Panc1 (cell line): Measurements from ENCODE around the gene PDPN.

Experiments used
- POLR2AphosphoS5 ChIP-seq: IDR thresholded peaks from 2 replicates; pipeline ENCODE4 v1.6.1; 2012; ENCODE audit warnings: mild to moderate bottlenecking, low read depth, low read length, moderate library complexity
- REST ChIP-seq, 2 experiments: IDR thresholded peaks; 2 replicates each; pipeline ENCODE4 v1.6.1; 2011 to 2012; ENCODE audit warnings: low read depth in 2 of 2, control low read depth in 1 of 2, low read length in 1 of 2, mild to moderate bottlenecking in 1 of 2, moderate library complexity in 1 of 2; ENCODE audit not compliant: insufficient read depth in 1 of 2
- TF ChIP-seq, protein P1 (sequence below): fragments of 450-650 bp; IDR thresholded peaks from 2 replicates; pipeline ENCODE4 v1.5.1; 2017; ENCODE audit warnings: mild to moderate bottlenecking

DNA sequence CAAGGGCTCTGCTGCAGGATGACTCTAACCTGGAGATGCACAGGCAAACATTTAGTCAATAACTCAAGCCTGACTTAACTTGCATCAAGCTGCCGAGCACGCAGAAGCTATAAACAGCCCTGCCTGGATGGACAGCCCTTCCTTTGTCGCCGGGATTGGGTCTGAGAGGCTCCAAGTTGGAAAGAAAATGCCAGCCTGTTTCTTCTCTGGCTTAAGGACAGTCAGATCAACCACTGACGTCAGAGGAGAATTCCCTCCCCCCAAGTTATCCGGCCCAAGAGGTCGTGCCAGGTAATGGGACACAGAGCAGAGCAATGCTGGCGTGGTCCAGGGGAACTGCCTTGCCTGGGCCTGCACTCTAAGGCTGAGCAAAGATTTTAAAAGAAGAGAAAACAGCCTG lies 42.8 kb upstream of the PDPN start:
- TF ChIP-seq, protein P1, sequence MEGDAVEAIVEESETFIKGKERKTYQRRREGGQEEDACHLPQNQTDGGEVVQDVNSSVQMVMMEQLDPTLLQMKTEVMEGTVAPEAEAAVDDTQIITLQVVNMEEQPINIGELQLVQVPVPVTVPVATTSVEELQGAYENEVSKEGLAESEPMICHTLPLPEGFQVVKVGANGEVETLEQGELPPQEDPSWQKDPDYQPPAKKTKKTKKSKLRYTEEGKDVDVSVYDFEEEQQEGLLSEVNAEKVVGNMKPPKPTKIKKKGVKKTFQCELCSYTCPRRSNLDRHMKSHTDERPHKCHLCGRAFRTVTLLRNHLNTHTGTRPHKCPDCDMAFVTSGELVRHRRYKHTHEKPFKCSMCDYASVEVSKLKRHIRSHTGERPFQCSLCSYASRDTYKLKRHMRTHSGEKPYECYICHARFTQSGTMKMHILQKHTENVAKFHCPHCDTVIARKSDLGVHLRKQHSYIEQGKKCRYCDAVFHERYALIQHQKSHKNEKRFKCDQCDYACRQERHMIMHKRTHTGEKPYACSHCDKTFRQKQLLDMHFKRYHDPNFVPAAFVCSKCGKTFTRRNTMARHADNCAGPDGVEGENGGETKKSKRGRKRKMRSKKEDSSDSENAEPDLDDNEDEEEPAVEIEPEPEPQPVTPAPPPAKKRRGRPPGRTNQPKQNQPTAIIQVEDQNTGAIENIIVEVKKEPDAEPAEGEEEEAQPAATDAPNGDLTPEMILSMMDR = no peak
- TF ChIP-seq REST (IDR thresholded peaks at IDR 0.05; ENCODE audit: insufficient read depth in 1 of 2, low read depth in 2 of 2, low read length in 1 of 2) (no peak), POLR2AphosphoS5 (no peak)
